Type B pancreatic cell (in vitro differentiated cells): Measurements from ENCODE around the gene GPR15. TPM values are rescaled to one million over a fixed set of nuclear protein-coding genes. Genes with fewer than 3 reads are reported as not detected.
A peak's percentile ranks its signal among the peaks of the same experiment; 100 is the strongest.

ENCODE experiments used
- DNase-seq: peaks from one replicate; pipeline ENCODE4 v3.0.0; 2021; ENCODE audit warnings: mixed read lengths; ENCODE audit not compliant: unreplicated experiment; ENCODE audit errors: extremely low spot score
- H3K27ac Mint-ChIP-seq: 2 replicates; pipeline ENCODE4 v1.8.0; 2021; ENCODE audit warnings: mild to moderate bottlenecking, mixed read lengths
- H3K27me3 Mint-ChIP-seq: 2 replicates; pipeline ENCODE4 v1.8.0; 2021; ENCODE audit warnings: mixed read lengths
- H3K36me3 Mint-ChIP-seq: 2 replicates; pipeline ENCODE4 v1.8.0; 2021; ENCODE audit warnings: mixed read lengths
- H3K4me1 Mint-ChIP-seq: one replicate; pipeline ENCODE4 v1.8.0; 2021; ENCODE audit warnings: mixed read lengths; ENCODE audit not compliant: unreplicated experiment
- H3K4me3 Mint-ChIP-seq: 2 replicates; pipeline ENCODE4 v1.8.0; 2021; ENCODE audit warnings: mild to moderate bottlenecking, mixed read lengths
- H3K9me3 Mint-ChIP-seq: 2 replicates; pipeline ENCODE4 v1.8.0; 2021; ENCODE audit warnings: mixed read lengths
- CTCF ChIP-seq: fragments of 200-600 bp; sonication (generic); conservative IDR thresholded peaks from 2 replicates; pipeline ENCODE4 v1.5.0; 2021; ENCODE audit warnings: antibody characterized with exemption, mild to moderate bottlenecking
- total RNA-seq: library from RNA; stranded (reverse); gene quantifications from 2 replicates; pipeline ENCODE4 v1.2.1, GENCODE V29; 2021; ENCODE audit warnings: low replicate concordance

The GPR15 gene
- total RNA-seq, 1 donor from 2014 or later = not detected

GRCh38 chr3:98573181-98573728 lies 41.5 kb downstream of the GPR15 start:
- H3K36me3 Mint-ChIP-seq = peaks cover 8% of the 10 kb centered on the region
- TF ChIP-seq CTCF = peak; percentile 68
- H3K27ac Mint-ChIP-seq = no peak overlapping the region
- peaks cover 5% of the 10 kb centered on the region for H3K4me1 Mint-ChIP-seq
- H3K9me3 Mint-ChIP-seq = no peaks in the 10 kb centered on the region
- H3K27me3 Mint-ChIP-seq = no peaks in the 10 kb centered on the region
- no peak for DNase-seq
- H3K4me3 Mint-ChIP-seq = no peak overlapping the region

- no peaks in the 10 kb centered on the region for H3K9me3 Mint-ChIP-seq
Measured at GRCh38 chr3:98574132-98574531, 42.4 kb downstream of the GPR15 start.

DNA sequence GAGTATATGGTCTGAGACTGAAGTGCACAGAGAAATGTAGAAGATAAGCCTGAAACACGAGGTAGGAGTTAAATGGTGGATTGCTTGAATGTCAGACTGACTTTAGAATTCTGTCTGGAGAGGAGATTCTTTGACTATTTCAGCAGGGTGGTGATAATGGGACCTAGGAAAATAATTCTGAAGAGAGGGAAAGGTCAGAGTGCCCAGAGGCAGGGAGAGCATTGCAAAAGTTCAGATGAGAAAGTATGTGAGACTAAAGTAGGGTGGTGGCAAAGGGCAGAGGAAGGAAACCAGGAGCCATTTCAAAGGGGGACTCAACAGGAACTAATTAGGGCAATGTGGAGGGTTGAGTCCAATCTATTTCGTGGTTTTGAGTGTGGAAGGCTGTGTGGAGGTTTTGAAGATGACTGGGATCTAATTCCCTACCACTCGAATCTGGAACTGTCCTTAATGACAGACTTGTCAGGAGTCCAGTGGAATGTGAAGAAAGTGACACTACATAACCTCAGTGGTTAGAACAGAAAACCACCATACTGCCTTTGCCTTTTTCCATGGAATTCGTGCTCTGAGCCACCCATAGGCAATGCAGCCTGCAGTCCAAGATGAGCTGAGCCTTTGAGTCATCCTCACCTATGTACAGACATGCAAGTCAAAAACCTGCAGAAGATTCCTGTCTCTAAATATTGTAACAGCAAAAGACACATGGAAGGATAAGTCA lies 45.6 kb downstream of the GPR15 start:
- peaks cover 18% of the 10 kb centered on the region for H3K36me3 Mint-ChIP-seq
- no peaks in the 10 kb centered on the region for H3K27me3 Mint-ChIP-seq
- H3K9me3 Mint-ChIP-seq = no peaks in the 10 kb centered on the region
- DNase-seq = no peak
- no peak for TF ChIP-seq CTCF
- no peak overlapping the region for H3K4me3 Mint-ChIP-seq
- H3K27ac Mint-ChIP-seq = no peak overlapping the region
- peaks cover 5% of the 10 kb centered on the region for H3K4me1 Mint-ChIP-seq

More at GRCh38 chr3:98574132-98574531, 42.4 kb downstream of the GPR15 start:
- no peak overlapping the region for H3K4me3 Mint-ChIP-seq
- no peak for TF ChIP-seq CTCF
- peaks cover 5% of the 10 kb centered on the region for H3K4me1 Mint-ChIP-seq
- peaks cover 8% of the 10 kb centered on the region for H3K36me3 Mint-ChIP-seq
- no peak for DNase-seq
- no peak overlapping the region for H3K27ac Mint-ChIP-seq
- H3K27me3 Mint-ChIP-seq = no peaks in the 10 kb centered on the region

DNA sequence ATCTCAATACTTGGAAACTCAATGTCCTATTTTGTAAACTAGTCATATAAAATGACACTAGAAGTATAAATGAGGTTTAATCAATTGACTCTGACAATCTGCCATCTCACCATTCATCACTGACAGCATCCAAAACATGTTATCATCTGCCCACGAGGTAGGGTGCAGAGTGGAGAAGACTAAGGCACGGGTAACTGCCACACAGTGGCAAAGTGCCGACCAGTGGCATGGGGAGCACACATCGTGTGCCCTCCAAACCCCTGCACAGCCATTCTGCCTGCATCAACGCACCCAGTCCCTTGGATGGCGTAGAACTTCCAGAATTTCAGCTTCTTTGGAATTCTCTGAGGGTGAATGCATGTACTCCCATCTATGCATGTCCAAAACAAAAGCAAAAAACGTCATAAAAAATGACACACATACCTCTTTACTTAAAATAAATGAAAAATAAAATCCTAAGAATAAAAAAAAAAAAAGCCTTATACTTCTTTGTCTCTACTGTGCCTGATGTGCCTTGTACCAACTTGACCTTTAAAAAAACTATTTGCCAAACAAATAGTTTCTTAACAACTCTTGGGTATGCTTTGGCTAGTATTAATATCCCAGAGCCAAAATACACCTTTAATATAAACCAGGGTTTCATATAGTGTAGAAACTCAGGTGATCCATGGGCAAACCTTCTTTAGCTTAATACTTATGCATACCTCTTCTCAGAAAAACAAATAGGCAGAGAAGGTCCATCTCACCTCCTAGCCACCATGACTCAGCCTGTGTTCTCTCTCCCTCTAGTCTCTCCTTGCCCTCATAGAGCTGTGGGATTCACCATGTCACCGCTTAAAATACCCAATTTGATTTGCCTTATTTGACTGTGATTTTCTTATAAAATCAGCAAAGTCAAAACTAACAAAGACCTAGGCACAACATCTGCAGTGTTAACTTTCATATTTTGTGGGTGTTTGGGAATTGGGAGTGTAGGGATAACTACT lies 48.9 kb downstream of the GPR15 start:
- Mint-ChIP-seq H3K4me1 (no peaks in the 10 kb centered on the region), H3K27ac (no peak overlapping the region), H3K27me3 (no peaks in the 10 kb centered on the region), H3K36me3 (peaks cover 24% of the 10 kb centered on the region), H3K9me3 (no peaks in the 10 kb centered on the region), H3K4me3 (no peak overlapping the region)
- DNase-seq = no peak
- TF ChIP-seq CTCF = no peak

DNA sequence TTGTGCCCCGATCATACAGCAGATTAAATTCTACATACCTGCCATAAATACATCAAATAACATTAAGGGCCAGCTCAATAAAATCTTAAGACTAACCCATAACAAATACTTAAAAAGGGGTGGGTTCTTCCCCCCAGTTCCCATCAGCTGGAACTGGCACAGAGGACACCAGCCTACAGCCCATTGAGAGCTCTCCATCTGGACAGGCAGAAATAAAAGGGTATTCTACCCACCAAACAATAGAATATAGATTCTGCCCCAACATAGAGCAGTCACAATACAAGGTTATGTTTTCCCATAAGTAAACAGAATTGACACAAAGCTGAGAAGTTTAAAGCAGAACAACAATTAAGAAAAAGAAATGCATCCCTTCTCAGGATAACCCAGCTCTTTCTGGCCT lies 49.7 kb downstream of the GPR15 start:
- Mint-ChIP-seq H3K4me1 (no peaks in the 10 kb centered on the region), H3K27ac (no peak overlapping the region), H3K27me3 (no peaks in the 10 kb centered on the region), H3K4me3 (no peak overlapping the region), H3K9me3 (no peaks in the 10 kb centered on the region), H3K36me3 (peaks cover 29% of the 10 kb centered on the region)
- no peak for TF ChIP-seq CTCF
- DNase-seq = no peak
